ENCODE data around the gene PAM. TPM values are rescaled to one million over a fixed set of nuclear protein-coding genes. Genes with fewer than 3 reads are reported as not detected.
A peak's percentile ranks its signal among the peaks of the same experiment; 100 is the strongest.

Gene PAM
- total RNA-seq, 2 donors from 2014 or later, result 32.9 to 38.2 TPM

- no peaks in the 10 kb centered on the region for H3K9me3 Mint-ChIP-seq
- no peak overlapping the region for H3K27ac ChIP-seq (ENCODE audit: low read depth, low read length)
- no peaks in the 10 kb centered on the region for H3K36me3 ChIP-seq (ENCODE audit: control insufficient read depth, insufficient read depth, low read length)
- no peak overlapping the region for H3K9ac ChIP-seq (ENCODE audit: extremely low read depth, low read length, poor library complexity, severe bottlenecking)
- WGBS, 2 experiments (ENCODE audit: insufficient coverage in 1 of 2, insufficient read length in 1 of 2), result 50 to 70% methylated on average over 1 to 2 of the region's 2 CpGs
- H3K4me3 ChIP-seq (ENCODE audit: low read length), result no peak overlapping the region
- no peak overlapping the region for H3K4me3 Mint-ChIP-seq
- no peaks in the 10 kb centered on the region for H3K9me3 ChIP-seq (ENCODE audit: control insufficient read depth, low read length)
- H3K27ac Mint-ChIP-seq, result no peak overlapping the region
- TF ChIP-seq CTCF (conservative IDR thresholded peaks at IDR 0.05), result no peak
- H3K4me1 Mint-ChIP-seq, result no peaks in the 10 kb centered on the region
- no peaks in the 10 kb centered on the region for H3K27me3 ChIP-seq (ENCODE audit: control insufficient read depth, insufficient read depth, low read length, poor library complexity, severe bottlenecking)
- DNase-seq, result no peak
- no peaks in the 10 kb centered on the region for H3K27me3 Mint-ChIP-seq (ENCODE audit: insufficient read depth)
- no peaks in the 10 kb centered on the region for H3K36me3 Mint-ChIP-seq (ENCODE audit: low read depth)
- H3K4me1 ChIP-seq (ENCODE audit: control insufficient read depth, insufficient read depth, low read length), result no peaks in the 10 kb centered on the region
Measured at GRCh38 chr5:103027267-103027666, 272.2 kb downstream of the PAM start.

- Histone ChIP-seq H3K4me1 (ENCODE audit: control insufficient read depth, insufficient read depth, low read length) (no peaks in the 10 kb centered on the region), H3K36me3 (ENCODE audit: control insufficient read depth, insufficient read depth, low read length) (no peaks in the 10 kb centered on the region), H3K27ac (ENCODE audit: low read depth, low read length) (no peak overlapping the region), H3K27me3 (ENCODE audit: control insufficient read depth, insufficient read depth, low read length, poor library complexity, severe bottlenecking) (no peaks in the 10 kb centered on the region), H3K9ac (ENCODE audit: extremely low read depth, low read length, poor library complexity, severe bottlenecking) (no peak overlapping the region), H3K9me3 (ENCODE audit: control insufficient read depth, low read length) (peaks cover 10% of the 10 kb centered on the region), H3K4me3 (ENCODE audit: low read length) (no peak overlapping the region)
- H3K27me3 Mint-ChIP-seq (ENCODE audit: insufficient read depth), result peaks cover 1% of the 10 kb centered on the region
- H3K9me3 Mint-ChIP-seq, result peaks cover 6% of the 10 kb centered on the region
- no peak overlapping the region for H3K27ac Mint-ChIP-seq
- H3K4me3 Mint-ChIP-seq, result no peak overlapping the region
- DNase-seq, result no peak
- H3K4me1 Mint-ChIP-seq, result no peaks in the 10 kb centered on the region
- TF ChIP-seq CTCF (conservative IDR thresholded peaks at IDR 0.05), result peak; percentile 73
- H3K36me3 Mint-ChIP-seq (ENCODE audit: low read depth), result no peaks in the 10 kb centered on the region
Measured at GRCh38 chr5:103031607-103032006, 276.5 kb downstream of the PAM start.

GRCh38 chr5:103033696-103034095 lies 278.6 kb downstream of the PAM start:
- Mint-ChIP-seq H3K9me3 (peaks cover 6% of the 10 kb centered on the region), H3K27me3 (ENCODE audit: insufficient read depth) (peaks cover 1% of the 10 kb centered on the region), H3K4me1 (no peaks in the 10 kb centered on the region), H3K27ac (no peak overlapping the region), H3K4me3 (no peak overlapping the region), H3K36me3 (ENCODE audit: low read depth) (no peaks in the 10 kb centered on the region)
- no peaks in the 10 kb centered on the region for H3K4me1 ChIP-seq (ENCODE audit: control insufficient read depth, insufficient read depth, low read length)
- peaks cover 10% of the 10 kb centered on the region for H3K9me3 ChIP-seq (ENCODE audit: control insufficient read depth, low read length)
- no peak for TF ChIP-seq CTCF (conservative IDR thresholded peaks at IDR 0.05)
- H3K27me3 ChIP-seq (ENCODE audit: control insufficient read depth, insufficient read depth, low read length, poor library complexity, severe bottlenecking), result no peaks in the 10 kb centered on the region
- H3K4me3 ChIP-seq (ENCODE audit: low read length), result no peak overlapping the region
- DNase-seq, result no peak
- no peak overlapping the region for H3K9ac ChIP-seq (ENCODE audit: extremely low read depth, low read length, poor library complexity, severe bottlenecking)
- no peak overlapping the region for H3K27ac ChIP-seq (ENCODE audit: low read depth, low read length)
- WGBS, 2 experiments (ENCODE audit: insufficient coverage in 1 of 2, insufficient read length in 1 of 2), result 94 to 96% methylated on average over 5 to 6 of the region's 6 CpGs
- H3K36me3 ChIP-seq (ENCODE audit: control insufficient read depth, insufficient read depth, low read length), result no peaks in the 10 kb centered on the region
